NCI-H187 (cell line): ENCODE data around the gene TUBA3E.
"Not testable (repeated sequence)": the region's sequence is repeated elsewhere in the genome, so short reads cannot be mapped to it uniquely, and the experiment has no call there.

Experiments used
- DNase-seq, 2 experiments: peaks; one replicate each; lab custom pipeline; 2025; lab: John Stamatoyannopoulos, UW

TUBA3E gene

DNA sequence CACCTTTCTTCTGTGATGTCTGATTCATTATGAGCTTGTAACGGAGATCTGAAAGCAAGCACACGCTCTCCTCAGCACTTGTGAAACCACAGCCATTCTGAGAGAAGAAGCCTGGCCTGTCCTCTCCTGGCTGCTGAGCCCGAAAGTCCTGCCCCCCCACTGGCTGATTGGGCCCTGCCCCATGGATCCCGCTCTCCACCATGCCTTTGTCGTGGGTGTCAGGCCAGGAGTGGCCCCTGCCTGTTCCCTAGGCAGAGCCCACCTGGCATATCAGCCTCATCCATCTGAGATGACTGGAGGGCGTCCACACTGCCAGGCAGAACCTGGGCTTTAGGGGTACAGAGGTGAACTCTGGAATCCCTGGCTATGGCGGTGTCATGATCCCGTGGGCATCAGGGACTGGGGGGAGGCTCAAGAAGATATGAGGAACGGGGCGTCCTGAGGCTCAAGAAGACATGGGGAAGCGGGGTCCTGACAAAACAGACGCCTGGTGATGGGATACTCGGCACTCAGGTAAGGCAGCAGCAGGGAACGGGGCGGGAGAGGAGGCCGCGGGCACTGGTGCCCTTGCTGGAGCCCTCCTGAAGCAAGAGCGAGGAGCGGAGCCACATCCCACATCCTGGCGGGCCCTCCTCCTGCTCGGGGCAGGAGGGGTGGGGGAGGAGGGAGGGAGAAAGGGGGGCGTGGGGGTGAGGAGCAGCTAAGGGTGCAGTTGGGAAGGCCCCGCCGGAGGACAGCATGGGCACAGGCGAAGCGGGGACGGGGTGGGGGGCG, 54.8 kb downstream of the TUBA3E start:
- not testable (repeated sequence) for DNase-seq

DNA sequence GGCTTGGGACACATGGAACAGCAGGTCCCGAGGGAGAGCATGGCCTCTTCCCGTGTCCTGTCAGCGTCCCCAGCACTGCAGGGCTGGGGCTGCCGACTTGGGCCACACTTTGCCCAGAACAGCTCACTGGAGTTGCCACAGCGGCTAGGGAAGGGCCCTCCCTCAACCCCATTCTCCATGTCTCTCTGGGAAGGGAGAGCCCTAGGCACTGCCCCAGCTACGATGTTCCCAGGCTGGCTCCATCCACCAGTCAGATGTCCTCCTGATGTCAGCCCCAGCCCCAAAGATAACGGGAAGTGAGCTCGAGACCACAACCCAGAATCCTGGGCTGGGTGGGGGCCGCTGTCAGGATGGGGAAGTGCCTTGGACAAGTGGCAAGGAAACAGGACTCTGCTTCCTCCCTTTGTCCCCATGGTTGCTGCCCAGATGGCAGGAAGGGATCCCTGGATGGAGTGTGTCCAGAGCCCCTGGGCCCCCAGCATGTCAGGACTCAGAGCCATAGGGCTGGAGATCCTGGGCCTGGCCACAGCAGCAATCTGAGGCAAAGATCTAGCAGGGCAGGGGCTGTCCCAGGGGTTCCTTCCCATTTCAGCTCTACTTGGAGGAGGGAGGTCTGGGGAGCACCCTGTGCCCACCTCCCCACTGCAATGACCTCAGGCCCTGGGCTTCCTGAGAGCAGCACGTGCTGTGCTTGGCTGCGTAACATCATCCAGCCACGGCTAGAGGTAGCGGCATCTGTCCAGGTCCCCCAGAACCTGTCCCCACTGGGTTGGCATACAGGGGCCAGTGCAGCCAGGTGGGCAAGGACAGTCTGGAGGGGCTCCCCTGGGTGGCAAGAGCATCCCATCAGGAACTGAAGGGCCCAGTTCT, 55.6 kb downstream of the TUBA3E start:
- DNase-seq: not testable (repeated sequence)
